K562 (cell line): ENCODE measurements around the gene NET1. TPM values are rescaled to one million over a fixed set of nuclear protein-coding genes. Genes with fewer than 3 reads are reported as not detected.
A peak's percentile ranks its signal among the peaks of the same experiment; 100 is the strongest.

ENCODE experiments used
- ATAC-seq: fragments of 200-7000 bp; cut with Tn5 transposase; 3 replicates; pipeline ENCODE4 v1.9.1; 2020; ENCODE audit warnings: moderate library complexity
- BruUV-seq: library from RNA; stranded (reverse); fragments of 400-500 nt; replicated peaks from 2 replicates; lab custom pipeline; 2021; lab: Mats Ljungman, UMichigan
- CTCF ChIA-PET: fragments of 300-600 bp; formaldehyde crosslinking; extraction: SDS; loops from one replicate; lab custom pipeline; 2021; ENCODE audit warnings: low intra/inter-chr PET ratio; lab: Yijun Ruan, JAX
- POLR2A ChIA-PET: fragments of 300-600, 350-650 bp; sonication (Branson Sonifier 250); formaldehyde crosslinking; extraction: SDS; loops from one replicate; lab custom pipeline; 2021; ENCODE audit warnings: antibody characterized with exemption, inconsistent platforms; lab: Yijun Ruan, JAX
- DNase-seq, 4 experiments: peaks; one replicate each; pipeline versions ENCODE4 v3.0.0 to v3.0.0-alpha.2; 2011 to 2018; ENCODE audit warnings: low spot score in 3 of 4, mixed read lengths in 3 of 4; ENCODE audit errors: extremely low read depth in 1 of 4
- FAIRE-seq: peaks from 2 replicates; lab custom pipeline; 2011; peaks lifted over from hg19 to GRCh38; lab: Jason Lieb, UNC
- H2AFZ ChIP-seq: 2 replicates; pipeline ENCODE4 v1.6.0; 2011; ENCODE audit warnings: low read depth, low read length, control low read depth, inconsistent platforms
- H3K27ac ChIP-seq: fragments of 200-600 bp; 3 replicates; pipeline ENCODE4 v1.8.0; 2011; ENCODE audit warnings: low read depth, mild to moderate bottlenecking, control low read depth, inconsistent platforms, low read length, moderate library complexity, mixed read lengths; ENCODE audit errors: extremely low read depth
- H3K27me3 ChIP-seq, 2 experiments: fragments of 300-600 bp in 1 of 2; 2 replicates in 1 of 2; 3 replicates in 1 of 2; pipeline versions ENCODE4 v1.6.0 to v1.8.0; 2011; ENCODE audit warnings: inconsistent platforms in 2 of 2, low read length in 2 of 2, mild to moderate bottlenecking in 1 of 2, mixed read lengths in 1 of 2, moderate library complexity in 1 of 2; ENCODE audit not compliant: control insufficient read depth in 2 of 2, insufficient read depth in 2 of 2
- H3K36me3 ChIP-seq: fragments of 300-600 bp; 3 replicates; pipeline ENCODE4 v1.8.0; 2011; ENCODE audit warnings: mild to moderate bottlenecking, low read length, inconsistent platforms; ENCODE audit not compliant: control insufficient read depth, insufficient read depth
- H3K4me1 ChIP-seq, 2 experiments: fragments of 200-600 bp in 1 of 2; replicated peaks in 1 of 2; 2 replicates in 1 of 2; 3 replicates in 1 of 2; pipeline versions ENCODE4 v1.5.1 to v1.8.0; 2011; ENCODE audit warnings: inconsistent platforms in 2 of 2, low read length in 2 of 2, mild to moderate bottlenecking in 1 of 2, mixed read lengths in 1 of 2, moderate library complexity in 1 of 2; ENCODE audit not compliant: control insufficient read depth in 2 of 2, insufficient read depth in 2 of 2
- H3K4me2 ChIP-seq: 2 replicates; pipeline ENCODE4 v1.6.1; 2011; ENCODE audit warnings: low read length, control low read depth, inconsistent platforms, mixed read lengths; ENCODE audit not compliant: insufficient read depth
- H3K4me3 ChIP-seq: fragments of 200-600 bp; sonication (generic), shearing (Covaris generic); 2 replicates; pipeline ENCODE4 v1.5.1; 2016; ENCODE audit warnings: control low read depth, inconsistent platforms
- H3K79me2 ChIP-seq: fragments of 200-600 bp; 3 replicates; pipeline ENCODE4 v1.8.0; 2011; ENCODE audit warnings: low read length, inconsistent platforms; ENCODE audit not compliant: control insufficient read depth, insufficient read depth
- H3K9ac ChIP-seq, 2 experiments: 2 replicates each; pipeline versions ENCODE4 v1.6.0 to v1.6.1; 2011; ENCODE audit warnings: low read depth in 2 of 2, low read length in 2 of 2, control low read depth in 1 of 2, inconsistent platforms in 1 of 2, mild to moderate bottlenecking in 1 of 2, mixed read lengths in 1 of 2; ENCODE audit not compliant: insufficient read depth in 1 of 2
- H3K9me1 ChIP-seq: one replicate; pipeline ENCODE4 v1.6.0; 2011; ENCODE audit warnings: inconsistent platforms, mild to moderate bottlenecking, low read length, moderate library complexity; ENCODE audit not compliant: control insufficient read depth, insufficient read depth
- H3K9me3 ChIP-seq: replicated peaks from 2 replicates; pipeline ENCODE4 v1.5.1; 2011; ENCODE audit warnings: low read depth, low read length, inconsistent platforms; ENCODE audit not compliant: control insufficient read depth, insufficient read depth
- H4K20me1 ChIP-seq: replicated peaks from 2 replicates; pipeline ENCODE4 v1.6.1; 2011; ENCODE audit warnings: low read length, inconsistent platforms, mixed read lengths; ENCODE audit not compliant: control insufficient read depth, insufficient read depth
- FOSL1 ChIP-seq: fragments of 200-800 bp; sonication (Bioruptor generic); conservative IDR thresholded peaks from 2 replicates; pipeline ENCODE4 v1.6.1; 2016; ENCODE audit warnings: missing genetic modification characterization, missing compliant biosample characterization
- HBP1 ChIP-seq: fragments of 450-650 bp; formaldehyde crosslinking; IDR thresholded peaks from 2 replicates; pipeline ENCODE4 v1.4.0; 2022; ENCODE audit warnings: missing genetic modification characterization
- HDAC8 ChIP-seq: fragments of 450-650 bp; IDR thresholded peaks from 2 replicates; pipeline ENCODE4 v1.6.1; 2016; ENCODE audit warnings: mild to moderate bottlenecking, missing genetic modification characterization, moderate library complexity, missing compliant biosample characterization
- POLR2H ChIP-seq: IDR thresholded peaks from 2 replicates; pipeline ENCODE4 v1.6.1; 2016; ENCODE audit warnings: missing genetic modification characterization, low read depth, mild to moderate bottlenecking, control low read depth, missing compliant biosample characterization, moderate library complexity
- RBM22 ChIP-seq: fragments of 200-400 bp; formaldehyde crosslinking; IDR thresholded peaks from 2 replicates; pipeline ENCODE4 v1.6.1; 2018; ENCODE audit warnings: low read length, low read depth; ENCODE audit not compliant: poor library complexity, severe bottlenecking
- SMARCC2 ChIP-seq: fragments of 450-650 bp; IDR thresholded peaks from 2 replicates; pipeline ENCODE4 v1.6.1; 2017; ENCODE audit warnings: antibody characterized with exemption, moderate library complexity, mild to moderate bottlenecking, low read depth
- SMC3 ChIP-seq: conservative IDR thresholded peaks from 2 replicates; pipeline ENCODE4 v1.6.1; 2011; ENCODE audit warnings: low read depth, low read length, improper control_type of control experiment; ENCODE audit not compliant: insufficient read depth
- WGBS: fragments of 100-300 bp; shearing (Covaris generic); methylation state at CpG from one replicate; pipeline ENCODE4 v1.1.6; 2016; ENCODE audit warnings: low coverage, mixed read lengths; ENCODE audit not compliant: insufficient coverage; ENCODE audit errors: missing lambda C conversion rate; 5-methylcytosine and 5-hydroxymethylcytosine counted together
- in situ Hi-C: fragments of 300-500 bp; cut with MboI; formaldehyde crosslinking; loops from 4 replicates; pipeline ENCODE4 v1.15.0; 2018; ENCODE audit warnings: inconsistent platforms, mixed read lengths
- intact Hi-C: fragments of 100-400 bp; cut with micrococcal nuclease; formaldehyde crosslinking; loops from 2 replicates; pipeline ENCODE4 v1.14.2; 2022
- polyA plus RNA-seq, 8 experiments: library from polyadenylated mRNA; depleted of rRNA in 4 of 8; stranded (reverse) in 5 of 8; unstranded in 3 of 8; fragments of >200 nt; fragmentation: Nextera tagmentation in 2 of 8; fragmentation: Illumina TruSeq in 1 of 8; extraction: Ambion mirVana in 2 of 8; extraction: Trizol in 1 of 8; gene quantifications; 2 replicates each; pipeline versions ENCODE4 v1.2.1 to v1.2.3, GENCODE V29; 2011 to 2014; ENCODE audit warnings: inconsistent platforms in 1 of 8, missing spikeins in 1 of 8
- total RNA-seq, 7 experiments: library from RNA; depleted of rRNA in 6 of 7; stranded (reverse); fragments of >200 nt in 6 of 7; fragmentation: Illumina TruSeq in 2 of 7; extraction: Trizol in 2 of 7; gene quantifications; 2 replicates each; pipeline versions ENCODE4 v1.2.1 to v1.2.3, GENCODE V29; 2011 to 2021; ENCODE audit warnings: low replicate concordance in 1 of 7
- TF ChIP-seq, protein P1 (sequence below): fragments of 450-650 bp; IDR thresholded peaks from 2 replicates; pipeline ENCODE4 v1.6.1; 2016; ENCODE audit warnings: antibody characterized with exemption
- TF ChIP-seq, protein P2 (sequence below): IDR thresholded peaks from 2 replicates; pipeline ENCODE4 v1.6.1; 2016; ENCODE audit warnings: missing genetic modification characterization, missing compliant biosample characterization
- TF ChIP-seq, protein P3 (sequence below), 3 experiments: IDR thresholded peaks in 2 of 3; conservative IDR thresholded peaks in 1 of 3; 2 replicates each; pipeline ENCODE4 v1.5.1; 2011 to 2012; ENCODE audit warnings: low read length in 3 of 3, mild to moderate bottlenecking in 3 of 3, control low read depth in 2 of 3, improper control_type of control experiment in 1 of 3, inconsistent platforms in 1 of 3, low read depth in 1 of 3, mixed read lengths in 1 of 3, moderate library complexity in 1 of 3; ENCODE audit not compliant: insufficient read depth in 2 of 3

The NET1 gene
- total and polyA plus RNA-seq, 9 of the 15 experiments (the other 6 are each of a cell fraction or from before 2014, with no cell fraction given): 47.4 to 258 (median 106) TPM

DNA sequence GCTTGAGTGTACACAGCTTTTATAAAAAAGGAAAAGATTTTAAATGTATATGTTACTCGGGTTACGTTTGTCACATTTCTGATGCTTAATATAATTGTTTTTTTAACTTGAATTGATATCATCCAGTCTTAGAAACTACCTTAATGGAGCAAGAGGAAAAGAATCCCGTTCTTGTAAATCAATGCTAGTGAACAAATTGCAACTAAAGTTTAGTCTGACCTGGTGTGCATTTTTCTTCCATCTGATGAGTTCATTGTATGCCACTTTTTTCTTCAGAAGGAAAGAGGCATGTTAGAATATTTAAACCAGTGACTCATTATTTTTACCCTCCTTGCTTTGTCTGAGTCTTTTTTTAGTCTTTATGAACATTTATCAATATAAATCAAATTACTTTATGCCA is 34.7 kb downstream of the NET1 start:
- DNase-seq (no peak), ATAC-seq (peak; percentile 6), FAIRE-seq (no peak)
- no peaks in the 10 kb centered on the region for H3K9me1 ChIP-seq
- ChIA-PET POLR2A (interaction anchor here (0.6 to 3.2 kb wide), 11 partner anchors 8 to 175 kb away, joined by 3 to 30 read pairs (median 3); no protein-coding TSS in a partner anchor), CTCF (interaction anchor here (0.7 kb wide), 1 partner anchor 41 kb away, joined by 3 read pairs; no protein-coding TSS in a partner anchor)
- peak overlapping the region; percentile 74; the same call in 2 of the 3 replicates for H3K27ac ChIP-seq
- no peaks in the 10 kb centered on the region for H4K20me1 ChIP-seq
- BruUV-seq: no TSS peak
- no peak overlapping the region for H2AFZ ChIP-seq
- H3K4me3 ChIP-seq: peak overlapping the region; percentile 56
- intact Hi-C loops (no loop called here), in situ Hi-C loops (no loop called here)
- peak overlapping the region; percentile 82 to 89; a peak in 3 of 4 replicates for H3K9ac ChIP-seq
- 0% methylated on average over 3 of the region's 3 CpGs for WGBS
- H3K4me1 ChIP-seq: peaks cover 4 to 23% of the 10 kb centered on the region in 2 experiments
- TF ChIP-seq, protein P1, sequence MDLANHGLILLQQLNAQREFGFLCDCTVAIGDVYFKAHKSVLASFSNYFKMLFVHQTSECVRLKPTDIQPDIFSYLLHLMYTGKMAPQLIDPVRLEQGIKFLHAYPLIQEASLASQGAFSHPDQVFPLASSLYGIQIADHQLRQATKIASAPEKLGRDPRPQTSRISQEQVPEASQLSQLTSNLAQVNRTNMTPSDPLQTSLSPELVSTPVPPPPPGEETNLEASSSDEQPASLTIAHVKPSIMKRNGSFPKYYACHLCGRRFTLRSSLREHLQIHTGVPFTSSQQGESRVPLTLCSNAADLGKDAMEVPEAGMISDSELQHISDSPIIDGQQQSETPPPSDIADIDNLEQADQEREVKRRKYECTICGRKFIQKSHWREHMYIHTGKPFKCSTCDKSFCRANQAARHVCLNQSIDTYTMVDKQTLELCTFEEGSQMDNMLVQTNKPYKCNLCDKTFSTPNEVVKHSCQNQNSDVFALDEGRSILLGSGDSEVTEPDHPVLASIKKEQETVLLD: no peak
- TF ChIP-seq, protein P2, sequence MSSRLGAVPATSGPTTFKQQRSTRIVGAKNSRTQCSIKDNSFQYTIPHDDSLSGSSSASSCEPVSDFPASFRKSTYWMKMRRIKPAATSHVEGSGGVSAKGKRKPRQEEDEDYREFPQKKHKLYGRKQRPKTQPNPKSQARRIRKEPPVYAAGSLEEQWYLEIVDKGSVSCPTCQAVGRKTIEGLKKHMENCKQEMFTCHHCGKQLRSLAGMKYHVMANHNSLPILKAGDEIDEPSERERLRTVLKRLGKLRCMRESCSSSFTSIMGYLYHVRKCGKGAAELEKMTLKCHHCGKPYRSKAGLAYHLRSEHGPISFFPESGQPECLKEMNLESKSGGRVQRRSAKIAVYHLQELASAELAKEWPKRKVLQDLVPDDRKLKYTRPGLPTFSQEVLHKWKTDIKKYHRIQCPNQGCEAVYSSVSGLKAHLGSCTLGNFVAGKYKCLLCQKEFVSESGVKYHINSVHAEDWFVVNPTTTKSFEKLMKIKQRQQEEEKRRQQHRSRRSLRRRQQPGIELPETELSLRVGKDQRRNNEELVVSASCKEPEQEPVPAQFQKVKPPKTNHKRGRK (tag): no peak
- TF ChIP-seq FOSL1 (peak; percentile 40; the same call in 1 of the 2 replicates), HBP1 (CRISPR knock-in tag) (no peak), SMC3 (no peak), SMARCC2 (0 out of 2 replicates have a peak, but pooled peaks have one; percentile 4), HDAC8 (no peak), RBM22 (peak; percentile 30), POLR2H (peak; percentile 53; the same call in 1 of the 2 replicates)
- TF ChIP-seq, protein P3, sequence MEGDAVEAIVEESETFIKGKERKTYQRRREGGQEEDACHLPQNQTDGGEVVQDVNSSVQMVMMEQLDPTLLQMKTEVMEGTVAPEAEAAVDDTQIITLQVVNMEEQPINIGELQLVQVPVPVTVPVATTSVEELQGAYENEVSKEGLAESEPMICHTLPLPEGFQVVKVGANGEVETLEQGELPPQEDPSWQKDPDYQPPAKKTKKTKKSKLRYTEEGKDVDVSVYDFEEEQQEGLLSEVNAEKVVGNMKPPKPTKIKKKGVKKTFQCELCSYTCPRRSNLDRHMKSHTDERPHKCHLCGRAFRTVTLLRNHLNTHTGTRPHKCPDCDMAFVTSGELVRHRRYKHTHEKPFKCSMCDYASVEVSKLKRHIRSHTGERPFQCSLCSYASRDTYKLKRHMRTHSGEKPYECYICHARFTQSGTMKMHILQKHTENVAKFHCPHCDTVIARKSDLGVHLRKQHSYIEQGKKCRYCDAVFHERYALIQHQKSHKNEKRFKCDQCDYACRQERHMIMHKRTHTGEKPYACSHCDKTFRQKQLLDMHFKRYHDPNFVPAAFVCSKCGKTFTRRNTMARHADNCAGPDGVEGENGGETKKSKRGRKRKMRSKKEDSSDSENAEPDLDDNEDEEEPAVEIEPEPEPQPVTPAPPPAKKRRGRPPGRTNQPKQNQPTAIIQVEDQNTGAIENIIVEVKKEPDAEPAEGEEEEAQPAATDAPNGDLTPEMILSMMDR (IDR thresholded peaks at IDR 0.05 in 2 of 3, conservative IDR thresholded peaks at IDR 0.05 in 1 of 3; ENCODE audit: insufficient read depth in 2 of 3, low read depth in 1 of 3, low read length in 3 of 3): no peak
- peaks cover 96% of the 10 kb centered on the region for H3K79me2 ChIP-seq
- H3K4me2 ChIP-seq: peak overlapping the region; percentile 94
- no peaks in the 10 kb centered on the region for H3K9me3 ChIP-seq
- H3K36me3 ChIP-seq: peaks cover 52% of the 10 kb centered on the region; the same call in 2 of the 3 replicates
- no peaks in the 10 kb centered on the region for H3K27me3 ChIP-seq
